Activated T-helper 2 cell treated with anti-CD3 and anti-CD28 coated beads, Interferon-gamma antibody, Interleukin-2, Interleukin-4, amounts not matched to agents 10 μg/mL and 5 μg/mL and 100 μg/mL, durations not matched to agents 14 hours and 24 hours and 36 hours (primary cell): ENCODE measurements around the gene PDLIM7. TPM values are rescaled to one million over a fixed set of nuclear protein-coding genes. Genes with fewer than 3 reads are reported as not detected.
A peak's percentile ranks its signal among the peaks of the same experiment; 100 is the strongest.

Experiments
- DNase-seq: peaks from one replicate; pipeline ENCODE4 v3.0.0; 2021; ENCODE audit warnings: low spot score
- H3K27ac Mint-ChIP-seq: one replicate; pipeline ENCODE4 v1.8.0; 2021; ENCODE audit warnings: mixed read lengths
- H3K27me3 Mint-ChIP-seq: one replicate; pipeline ENCODE4 v1.8.0; 2021; ENCODE audit warnings: low read depth, mixed read lengths
- H3K36me3 Mint-ChIP-seq: one replicate; pipeline ENCODE4 v1.8.0; 2021; ENCODE audit warnings: low read depth, mixed read lengths
- H3K4me1 Mint-ChIP-seq: one replicate; pipeline ENCODE4 v1.8.0; 2021; ENCODE audit warnings: low read depth, mixed read lengths
- H3K4me3 Mint-ChIP-seq: one replicate; pipeline ENCODE4 v1.8.0; 2021; ENCODE audit warnings: low read depth, mild to moderate bottlenecking, moderate library complexity, mixed read lengths
- H3K9me3 Mint-ChIP-seq: one replicate; pipeline ENCODE4 v1.8.0; 2021; ENCODE audit warnings: mixed read lengths
- intact Hi-C: fragments of 100-400 bp; cut with micrococcal nuclease; formaldehyde crosslinking; loops from one replicate; pipeline ENCODE4 v1.15.1; 2023
- total RNA-seq: library from RNA; stranded (reverse); gene quantifications from 2 replicates; pipeline ENCODE4 v1.2.3, GENCODE V29; 2022

Gene PDLIM7
- total RNA-seq, 1 donor from 2014 or later = 85.4 TPM

GRCh38 chr5:177448244-177448950 is 49.0 kb downstream of the PDLIM7 start:
- H3K9me3 Mint-ChIP-seq = no peaks in the 10 kb centered on the region
- peaks cover 5% of the 10 kb centered on the region for H3K27me3 Mint-ChIP-seq
- intact Hi-C loops = no loop called here
- no peaks in the 10 kb centered on the region for H3K36me3 Mint-ChIP-seq
- DNase-seq = no peak
- peak overlapping the region; percentile 52 for H3K4me3 Mint-ChIP-seq
- H3K4me1 Mint-ChIP-seq = peaks cover 35% of the 10 kb centered on the region
- peak overlapping the region; percentile 50 for H3K27ac Mint-ChIP-seq

- peak overlapping the region; percentile 52 for H3K4me3 Mint-ChIP-seq
- no peak for DNase-seq
- no peaks in the 10 kb centered on the region for H3K9me3 Mint-ChIP-seq
- H3K36me3 Mint-ChIP-seq = peaks cover 3% of the 10 kb centered on the region
- intact Hi-C loops = loop anchor here (2.0 kb wide), 1 partner anchor 19 kb away; no protein-coding TSS in a partner anchor
- peaks cover 2% of the 10 kb centered on the region for H3K27me3 Mint-ChIP-seq
- no peak overlapping the region for H3K27ac Mint-ChIP-seq
- peaks cover 32% of the 10 kb centered on the region for H3K4me1 Mint-ChIP-seq
These were observed 49.7 kb downstream of the PDLIM7 start for GRCh38 chr5:177447611-177448243.

DNA sequence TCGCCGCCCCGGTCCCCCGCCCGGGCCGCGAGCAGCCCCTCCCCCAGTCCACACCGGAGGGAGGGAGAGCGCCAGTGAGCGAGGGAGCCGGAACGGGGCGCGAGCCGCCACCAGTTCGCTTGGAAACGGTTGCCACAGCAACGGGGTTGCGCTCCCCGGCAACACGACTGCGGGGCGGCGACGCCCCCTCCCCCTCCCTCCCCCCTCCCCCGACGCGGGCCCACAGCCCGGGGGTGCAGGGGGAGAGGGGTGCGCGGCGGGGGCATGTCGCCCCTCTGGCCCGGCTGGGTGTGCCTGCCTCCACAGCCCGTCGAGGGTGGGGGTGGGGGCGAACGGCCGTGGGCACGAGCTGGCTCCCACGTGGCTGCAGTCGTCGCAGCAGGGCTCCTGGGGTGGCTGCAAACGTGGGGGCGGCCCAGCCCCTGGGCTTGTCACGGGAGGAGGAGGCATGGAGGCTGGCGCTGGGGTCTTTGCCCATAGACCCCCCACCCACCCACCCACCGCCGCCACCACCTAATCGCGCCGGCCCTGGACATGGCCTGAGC is 50.3 kb downstream of the PDLIM7 start:
- peaks cover 2% of the 10 kb centered on the region for H3K27me3 Mint-ChIP-seq
- H3K9me3 Mint-ChIP-seq = no peaks in the 10 kb centered on the region
- DNase-seq = peak; percentile 71
- peak overlapping the region; percentile 20 for H3K4me3 Mint-ChIP-seq
- intact Hi-C loops = loop anchor here (2.0 kb wide), 1 partner anchor 18 kb away; no protein-coding TSS in a partner anchor
- H3K36me3 Mint-ChIP-seq = peaks cover 9% of the 10 kb centered on the region
- H3K4me1 Mint-ChIP-seq = peaks cover 31% of the 10 kb centered on the region
- H3K27ac Mint-ChIP-seq = no peak overlapping the region

GRCh38 chr5:177446200-177447065 is 51.0 kb downstream of the PDLIM7 start, which contains the start of gene PRR7:
Gene PRR7, plus strand, starts transcription at chr5:177446814. Its CDS starts 8,254 bp downstream, at chr5:177455068.
- Mint-ChIP-seq H3K36me3 (peaks cover 15% of the 10 kb centered on the region), H3K9me3 (no peaks in the 10 kb centered on the region), H3K27me3 (peaks cover 2% of the 10 kb centered on the region), H3K27ac (peak within 1 kb of the TSS; percentile 88), H3K4me1 (peaks cover 31% of the 10 kb centered on the region), H3K4me3 (peak within 1 kb of the TSS; percentile 73)
- peak; percentile 69 for DNase-seq
- intact Hi-C loops = loop anchor here (2.0 kb wide), 1 partner anchor 18 kb away; no protein-coding TSS in a partner anchor

DNA sequence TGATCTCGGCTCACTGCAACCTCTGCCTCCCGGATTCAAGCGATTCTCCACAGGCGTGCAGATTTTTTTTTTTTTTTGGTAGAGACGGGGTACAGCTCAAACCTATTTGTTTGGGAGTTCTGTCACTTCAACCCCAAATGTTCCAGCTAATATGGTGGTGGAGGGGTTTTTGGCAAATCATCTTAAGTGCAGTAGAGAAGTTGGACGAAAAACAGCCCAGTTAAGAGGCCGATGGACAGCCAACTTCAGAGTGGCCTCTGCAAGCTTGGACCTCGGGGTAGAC is 51.5 kb downstream of the PDLIM7 start:
- peak overlapping the region; percentile 88 for H3K27ac Mint-ChIP-seq
- intact Hi-C loops = loop anchor here (2.0 kb wide), 1 partner anchor 17 kb away; no protein-coding TSS in a partner anchor
- no peaks in the 10 kb centered on the region for H3K9me3 Mint-ChIP-seq
- H3K27me3 Mint-ChIP-seq = peaks cover 2% of the 10 kb centered on the region
- DNase-seq = no peak
- H3K4me3 Mint-ChIP-seq = peak overlapping the region; percentile 73
- peaks cover 31% of the 10 kb centered on the region for H3K4me1 Mint-ChIP-seq
- H3K36me3 Mint-ChIP-seq = peaks cover 17% of the 10 kb centered on the region

DNA sequence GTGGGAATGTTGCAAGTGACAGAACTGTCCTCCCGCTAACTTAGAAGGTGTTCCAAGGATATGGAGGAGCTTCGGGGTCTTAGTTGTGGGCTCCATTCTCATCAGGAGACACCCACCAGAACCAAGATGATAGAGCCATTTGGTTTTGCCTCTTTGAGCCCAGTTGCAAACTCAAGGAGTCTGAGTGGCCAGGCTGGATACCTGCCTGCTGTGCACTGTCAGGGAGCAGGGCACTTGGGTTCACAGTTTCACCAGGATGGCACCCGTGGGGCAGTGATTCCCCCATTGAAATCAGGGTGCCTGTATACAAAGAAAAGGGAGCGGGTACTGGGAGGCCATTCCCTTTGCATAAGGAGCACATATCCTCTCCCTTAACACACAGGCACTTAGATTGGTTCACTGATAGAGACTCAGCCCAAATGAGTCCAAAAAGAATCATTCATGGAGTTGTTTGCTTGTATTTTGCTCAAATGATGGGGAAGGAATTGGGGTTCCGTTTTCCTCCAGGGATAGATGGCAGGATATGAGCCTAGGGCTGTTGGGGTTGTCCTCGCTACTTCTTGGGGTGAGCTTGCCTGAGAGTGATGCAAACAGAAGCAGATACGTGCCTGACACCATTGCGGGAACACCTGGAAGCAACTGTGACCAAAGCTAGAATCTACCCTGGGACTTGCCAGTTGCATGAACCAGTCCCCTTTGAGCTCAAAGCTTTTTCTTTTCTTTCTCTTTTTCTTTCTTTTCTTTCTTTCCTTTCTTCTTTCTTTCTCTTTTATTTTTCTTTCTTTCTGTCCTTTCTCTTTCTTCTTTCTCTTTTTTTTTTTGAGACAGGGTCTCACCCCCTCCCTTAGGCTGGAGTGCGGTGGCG is 52.1 kb downstream of the PDLIM7 start:
- intact Hi-C loops = no loop called here
- no peak for DNase-seq
- Mint-ChIP-seq H3K36me3 (peaks cover 22% of the 10 kb centered on the region), H3K4me1 (peaks cover 32% of the 10 kb centered on the region), H3K27ac (peak overlapping the region; percentile 88), H3K9me3 (no peaks in the 10 kb centered on the region), H3K27me3 (peaks cover 2% of the 10 kb centered on the region), H3K4me3 (peak overlapping the region; percentile 73)

- peaks cover 31% of the 10 kb centered on the region for H3K36me3 Mint-ChIP-seq
- peak overlapping the region; percentile 73 for H3K27ac Mint-ChIP-seq
- DNase-seq = no peak
- H3K4me1 Mint-ChIP-seq = peaks cover 41% of the 10 kb centered on the region
- H3K9me3 Mint-ChIP-seq = no peaks in the 10 kb centered on the region
- peaks cover 2% of the 10 kb centered on the region for H3K27me3 Mint-ChIP-seq
- H3K4me3 Mint-ChIP-seq = peak overlapping the region; percentile 47
- intact Hi-C loops = loop anchor here (1.0 kb wide), 1 partner anchor 10 kb away; no protein-coding TSS in a partner anchor
These were observed 53.0 kb downstream of the PDLIM7 start for GRCh38 chr5:177444106-177445051.

DNA sequence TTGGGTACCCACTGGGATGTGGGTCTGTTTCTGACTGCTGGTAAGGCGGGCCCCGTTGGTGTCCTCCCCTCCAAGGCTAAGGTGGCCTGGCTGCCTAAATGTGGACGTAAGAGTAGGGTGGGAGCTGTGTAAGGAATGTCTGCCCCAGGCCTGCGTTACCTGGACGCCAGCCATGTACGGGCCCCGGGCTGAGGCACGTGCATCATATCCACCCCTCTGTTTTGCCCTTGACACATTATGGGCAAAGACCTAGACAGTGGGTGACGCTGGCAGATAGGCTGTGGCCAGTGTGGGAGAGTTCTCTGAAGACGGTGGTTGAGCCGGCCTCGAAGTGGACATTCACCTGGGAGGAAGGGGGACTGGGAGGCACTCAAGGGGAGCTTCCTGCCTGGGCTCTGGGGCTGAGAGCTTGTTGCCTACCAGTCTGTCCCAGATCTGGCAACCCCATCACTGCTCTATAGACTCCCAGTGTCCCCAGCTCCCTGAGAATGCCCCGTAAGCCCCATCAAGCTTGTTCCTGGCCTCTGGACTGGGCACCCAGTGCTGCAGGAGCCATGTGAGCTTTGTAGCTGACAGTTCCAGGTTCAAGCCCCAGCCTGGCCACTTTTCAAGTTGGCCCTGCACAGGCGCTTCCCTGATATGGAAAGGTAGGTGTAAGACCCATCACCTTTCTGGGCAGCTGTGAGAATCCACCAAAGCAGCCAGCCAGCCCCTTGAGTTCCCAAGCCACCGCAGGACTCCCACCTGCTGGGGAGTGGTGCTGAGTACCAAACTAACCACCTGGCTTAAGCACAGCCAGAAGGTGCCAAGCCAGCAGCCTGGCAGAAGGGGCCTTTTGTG is 54.0 kb downstream of the PDLIM7 start:
- Mint-ChIP-seq H3K36me3 (peaks cover 38% of the 10 kb centered on the region), H3K27ac (peak overlapping the region; percentile 38), H3K4me1 (peaks cover 39% of the 10 kb centered on the region), H3K4me3 (no peak overlapping the region), H3K27me3 (peaks cover 2% of the 10 kb centered on the region), H3K9me3 (no peaks in the 10 kb centered on the region)
- no peak for DNase-seq
- intact Hi-C loops = no loop called here

GRCh38 chr5:177442066-177442826 is 55.2 kb downstream of the PDLIM7 start:
- DNase-seq = no peak
- Mint-ChIP-seq H3K36me3 (peaks cover 49% of the 10 kb centered on the region), H3K4me1 (peaks cover 36% of the 10 kb centered on the region), H3K4me3 (no peak overlapping the region), H3K27ac (peak overlapping the region; percentile 16), H3K27me3 (no peaks in the 10 kb centered on the region), H3K9me3 (no peaks in the 10 kb centered on the region)
- intact Hi-C loops = no loop called here
